Spleen (tissue), 11 donors: ENCODE measurements around the gene DDTL. TPM values are rescaled to one million over a fixed set of nuclear protein-coding genes. Genes with fewer than 3 reads are reported as not detected.
"Not testable (repeated sequence)": the region's sequence is repeated elsewhere in the genome, so short reads cannot be mapped to it uniquely, and the experiment has no call there.

ENCODE experiments used
- DNase-seq: peaks from one replicate; pipeline ENCODE4 v3.0.0-alpha.2; 2020
- H3K27ac ChIP-seq, 8 donors: fragments of 200-600 bp; sonication (generic) in 7 of 8; 1 replicate in 4 of 8; 2 replicates in 4 of 8; pipeline versions ENCODE4 v1.5.0 to v1.8.0; 2016 to 2021; ENCODE audit warnings: inconsistent platforms in 4 of 8, mild to moderate bottlenecking in 4 of 8, moderate library complexity in 1 of 8
- H3K27me3 ChIP-seq, 7 donors: fragments of 200-600 bp; sonication (generic) in 6 of 7; replicated peaks in 1 of 7; 1 replicate in 4 of 7; 2 replicates in 3 of 7; pipeline versions ENCODE4 v1.5.0 to v1.8.0; 2016 to 2021; ENCODE audit warnings: inconsistent platforms in 3 of 7, mild to moderate bottlenecking in 1 of 7
- H3K36me3 ChIP-seq, 6 donors: fragments of 200-600 bp; sonication (generic) in 5 of 6; 1 replicate in 4 of 6; 2 replicates in 2 of 6; pipeline versions ENCODE4 v1.5.0 to v1.8.0; 2016 to 2021; ENCODE audit warnings: inconsistent platforms in 2 of 6
- H3K4me1 ChIP-seq, 6 donors: fragments of 200-600 bp; sonication (generic) in 5 of 6; 1 replicate in 3 of 6; 2 replicates in 3 of 6; pipeline versions ENCODE4 v1.5.0 to v1.8.0; 2016 to 2021; ENCODE audit warnings: inconsistent platforms in 3 of 6
- H3K4me3 ChIP-seq, 8 donors: fragments of 200-600 bp; sonication (generic) in 7 of 8; 1 replicate in 4 of 8; 2 replicates in 4 of 8; pipeline versions ENCODE4 v1.5.0 to v1.8.0; 2016 to 2021; ENCODE audit warnings: inconsistent platforms in 4 of 8, mild to moderate bottlenecking in 4 of 8, moderate library complexity in 2 of 8
- H3K9me3 ChIP-seq, 8 donors: fragments of 200-600 bp; sonication (generic) in 7 of 8; 1 replicate in 4 of 8; 2 replicates in 4 of 8; pipeline versions ENCODE4 v1.5.0 to v1.8.0; 2016 to 2021; ENCODE audit warnings: inconsistent platforms in 4 of 8
- CTCF ChIP-seq, 11 experiments: fragments of 200-600 bp in 7 of 11; fragments of 450-650 bp in 4 of 11; sonication (generic) in 4 of 11; IDR thresholded peaks in 8 of 11; conservative IDR thresholded peaks in 3 of 11; 1 replicate in 7 of 11; 2 replicates in 4 of 11; pipeline versions ENCODE4 v1.4.0 to v1.8.0; 2016 to 2021; ENCODE audit warnings: antibody characterized with exemption in 11 of 11, inconsistent platforms in 4 of 11, mild to moderate bottlenecking in 1 of 11
- POLR2AphosphoS5 ChIP-seq, 3 donors: sonication (generic); formaldehyde crosslinking; IDR thresholded peaks; one replicate each; pipeline ENCODE4 v1.5.1; 2017; ENCODE audit warnings: antibody characterized with exemption in 3 of 3
- WGBS, 5 donors: extraction: QIAGEN DNeasy Blood & Tissue Kit in 3 of 5; methylation state at CpG; one replicate each; pipeline versions ENCODE4 v1.1.5 to v1.1.7; 2013 to 2018; 5-methylcytosine and 5-hydroxymethylcytosine counted together
- intact Hi-C: fragments of 100-400 bp; cut with DNase I; formaldehyde crosslinking; loops from one replicate; pipeline ENCODE4 v1.15.0; 2023; ENCODE audit warnings: low total_unique reads
- polyA plus RNA-seq, 3 donors: library from polyadenylated mRNA; stranded (reverse); fragments of 200-250 nt; gene quantifications; one replicate each; pipeline ENCODE4 v1.2.1, GENCODE V29; 2013
- total RNA-seq, 7 donors: library from RNA; depleted of rRNA in 3 of 7; stranded (reverse); fragments of >200 nt in 3 of 7; fragmentation: NEBNext Ultra II Directional in 4 of 7; extraction: Animal tissue kit (Norgen Biotek cat#: 25700) in 4 of 7; gene quantifications; one replicate each; pipeline versions ENCODE4 v1.1.0 to v1.2.1, GENCODE V29; 2016 to 2021
- donor health status: healthy with polysubstance abuse.
- donor health status: DM: no; HTN: no; CAD: no; lungs with moderate emphysema.
- donor health status: DM: no; HTN: no; CAD: no.
- donor health status: Bipolar disorder and iron deficiency.
- donor health status: healthy.
- donor health status: DM: no; HTN: no; CAD: no.
- donor health status: DM: yes; HTN: yes; CAD: no.

The DDTL gene
- total and polyA plus RNA-seq, 10 donors, result 1.0 to 5.0 (median 2.3) TPM; not detected in 1

GRCh38 chr22:23953485-23953884 lies 13.2 kb upstream of the DDTL start:
- intact Hi-C loops, result not testable (repeated sequence)
- WGBS, 5 donors, result 53 to 87% (median 73%) methylated on average over 3 to 4 of the region's 4 CpGs

GRCh38 chr22:23954193-23954990 lies 12.3 kb upstream of the DDTL start:
- H3K4me3 ChIP-seq, intact Hi-C loops, H3K27me3 ChIP-seq, H3K9me3 ChIP-seq, DNase-seq, H3K4me1 ChIP-seq, H3K36me3 ChIP-seq, H3K27ac ChIP-seq: not testable (repeated sequence)
- 73 to 84% (median 77%) methylated on average over 7 to 8 of the region's 8 CpGs for WGBS, 5 donors

More at GRCh38 chr22:23953485-23953884, 13.2 kb upstream of the DDTL start:
- not testable (repeated sequence) for H3K9me3 ChIP-seq, DNase-seq, H3K27ac ChIP-seq, H3K4me1 ChIP-seq, H3K27me3 ChIP-seq, H3K36me3 ChIP-seq, H3K4me3 ChIP-seq

- DNase-seq, H3K27ac ChIP-seq, H3K4me3 ChIP-seq, H3K27me3 ChIP-seq, H3K9me3 ChIP-seq, intact Hi-C loops, H3K36me3 ChIP-seq, H3K4me1 ChIP-seq: not testable (repeated sequence)
- 74 to 90% (median 88%) methylated on average over 5 to 6 of the region's 6 CpGs for WGBS, 5 donors
Observed at GRCh38 chr22:23954991-23955305, 11.7 kb upstream of the DDTL start.

GRCh38 chr22:23955886-23956285 lies 10.8 kb upstream of the DDTL start:
- H3K27ac ChIP-seq, intact Hi-C loops, H3K36me3 ChIP-seq, H3K4me1 ChIP-seq, H3K9me3 ChIP-seq, H3K4me3 ChIP-seq, DNase-seq: not testable (repeated sequence)
- 69 to 89% (median 77%) methylated on average over 5 to 8 of the region's 8 CpGs for WGBS, 5 donors
- H3K27me3 ChIP-seq, result peaks cover 0 to 15% (median 0%) of the 10 kb centered on the region in 7 donors

GRCh38 chr22:23956301-23956900 lies 10.3 kb upstream of the DDTL start:
- H3K27ac ChIP-seq, H3K9me3 ChIP-seq, H3K36me3 ChIP-seq, intact Hi-C loops, H3K4me1 ChIP-seq, H3K4me3 ChIP-seq: not testable (repeated sequence)
- peak in 1 of 3 donors; percentile 41 for TF ChIP-seq POLR2AphosphoS5 (IDR thresholded peaks at IDR 0.05)
- TF ChIP-seq CTCF (IDR thresholded peaks at IDR 0.05 in 8 of 11, conservative IDR thresholded peaks at IDR 0.05 in 3 of 11), result peak; percentile 81 to 93 (median 88)
- 25 to 41% (median 33%) methylated on average over 12 of the region's 12 CpGs for WGBS, 5 donors
- DNase-seq, result peak; percentile 76
- peaks cover 0 to 15% (median 0%) of the 10 kb centered on the region in 7 donors for H3K27me3 ChIP-seq

- WGBS, 5 donors, result no CpG with 5 or more reads among the region's 43 CpGs
- DNase-seq, intact Hi-C loops: not testable (repeated sequence)
Observed at GRCh38 chr22:23961084-23961771, 5.5 kb upstream of the DDTL start, which contains the start of gene GSTT2B. GSTT2B (minus strand) TSS chr22:23961195; CDS start chr22:23961131, 64 bp downstream.

GRCh38 chr22:23966094-23966493 lies 594 bp upstream of the DDTL start:
- H3K27me3 ChIP-seq, intact Hi-C loops, H3K27ac ChIP-seq, DNase-seq, H3K4me3 ChIP-seq, H3K9me3 ChIP-seq: not testable (repeated sequence)
- Histone ChIP-seq H3K36me3 (peaks cover 0 to 22% (median 17%) of the 10 kb centered on the region in 6 donors), H3K4me1 (peaks cover 0 to 21% (median 1%) of the 10 kb centered on the region in 6 donors)
- no CpG with 5 or more reads among the region's 18 CpGs for WGBS, 5 donors

More at GRCh38 chr22:23961084-23961771, 5.5 kb upstream of the DDTL start, which contains the start of gene GSTT2B:
- H3K4me3 ChIP-seq, H3K27ac ChIP-seq, H3K4me1 ChIP-seq, H3K9me3 ChIP-seq, H3K36me3 ChIP-seq: not testable (repeated sequence)
- H3K27me3 ChIP-seq, result peaks cover 0 to 15% (median 0%) of the 10 kb centered on the region in 7 donors
